ENCODE results near the gene FABP2.
"Not testable (repeated sequence)": the region's sequence is repeated elsewhere in the genome, so short reads cannot be mapped to it uniquely, and the experiment has no call there.

The FABP2 gene

GRCh38 chr4:119281393-119281792 is 40.5 kb downstream of the FABP2 start:
- Histone ChIP-seq H3F3A (ENCODE audit: insufficient read depth) (no peaks in the 10 kb centered on the region), H3K36me3 (ENCODE audit: low read length) (no peaks in the 10 kb centered on the region), H4K20me1 (ENCODE audit: low read depth, low read length) (no peaks in the 10 kb centered on the region), H3K9ac (ENCODE audit: low read length) (no peak overlapping the region), H3K27ac (ENCODE audit: low read depth, low read length) (no peak overlapping the region), H3K9me2 (replicated peaks; ENCODE audit: insufficient read depth, low read length) (no peaks in the 10 kb centered on the region), H2AFZ (ENCODE audit: low read depth, low read length, severe bottlenecking) (no peak overlapping the region), H3K9me3 (ENCODE audit: insufficient read depth, low read length) (no peaks in the 10 kb centered on the region), H3K4me3 (ENCODE audit: insufficient read depth, low read length, poor library complexity, severe bottlenecking) (no peak overlapping the region), H3K79me2 (ENCODE audit: insufficient read depth, low read length) (no peaks in the 10 kb centered on the region), H3K4me2 (ENCODE audit: low read depth, low read length, poor library complexity, severe bottlenecking) (no peak overlapping the region), H3K27me3 (ENCODE audit: low read length) (no peaks in the 10 kb centered on the region)
- TF ChIP-seq, protein P1, sequence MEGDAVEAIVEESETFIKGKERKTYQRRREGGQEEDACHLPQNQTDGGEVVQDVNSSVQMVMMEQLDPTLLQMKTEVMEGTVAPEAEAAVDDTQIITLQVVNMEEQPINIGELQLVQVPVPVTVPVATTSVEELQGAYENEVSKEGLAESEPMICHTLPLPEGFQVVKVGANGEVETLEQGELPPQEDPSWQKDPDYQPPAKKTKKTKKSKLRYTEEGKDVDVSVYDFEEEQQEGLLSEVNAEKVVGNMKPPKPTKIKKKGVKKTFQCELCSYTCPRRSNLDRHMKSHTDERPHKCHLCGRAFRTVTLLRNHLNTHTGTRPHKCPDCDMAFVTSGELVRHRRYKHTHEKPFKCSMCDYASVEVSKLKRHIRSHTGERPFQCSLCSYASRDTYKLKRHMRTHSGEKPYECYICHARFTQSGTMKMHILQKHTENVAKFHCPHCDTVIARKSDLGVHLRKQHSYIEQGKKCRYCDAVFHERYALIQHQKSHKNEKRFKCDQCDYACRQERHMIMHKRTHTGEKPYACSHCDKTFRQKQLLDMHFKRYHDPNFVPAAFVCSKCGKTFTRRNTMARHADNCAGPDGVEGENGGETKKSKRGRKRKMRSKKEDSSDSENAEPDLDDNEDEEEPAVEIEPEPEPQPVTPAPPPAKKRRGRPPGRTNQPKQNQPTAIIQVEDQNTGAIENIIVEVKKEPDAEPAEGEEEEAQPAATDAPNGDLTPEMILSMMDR (IDR thresholded peaks at IDR 0.05; ENCODE audit: insufficient read depth, low read length, poor library complexity, severe bottlenecking) = no peak
- TF ChIP-seq EZH2phosphoT487 (conservative IDR thresholded peaks at IDR 0.05; ENCODE audit: low read length) = no peak

DNA sequence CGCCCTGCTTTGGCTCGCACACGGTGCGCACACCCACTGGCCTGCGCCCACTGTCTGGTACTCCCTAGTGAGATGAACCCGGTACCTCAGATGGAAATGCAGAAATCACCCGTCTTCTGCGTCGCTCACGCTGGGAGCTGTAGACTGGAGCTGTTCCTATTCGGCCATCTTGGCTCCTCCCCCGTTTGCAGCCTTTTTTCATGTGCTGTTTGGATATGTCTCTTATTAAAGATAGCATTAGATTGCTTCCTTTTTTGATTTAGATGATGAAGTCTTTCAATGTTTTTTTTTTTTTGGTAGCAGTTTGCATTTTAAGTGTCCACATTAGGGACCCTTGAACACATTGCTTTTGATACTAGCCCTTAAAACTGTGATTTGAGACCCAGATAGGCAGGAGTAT is 42.0 kb downstream of the FABP2 start:
- not testable (repeated sequence) for H3K4me3 ChIP-seq (ENCODE audit: insufficient read depth, low read length, poor library complexity, severe bottlenecking); H3K27me3 ChIP-seq (ENCODE audit: low read length); H4K20me1 ChIP-seq (ENCODE audit: low read depth, low read length); H3K9me2 ChIP-seq (replicated peaks; ENCODE audit: insufficient read depth, low read length); H3K9ac ChIP-seq (ENCODE audit: low read length); H2AFZ ChIP-seq (ENCODE audit: low read depth, low read length, severe bottlenecking); H3K27ac ChIP-seq (ENCODE audit: low read depth, low read length); H3K9me3 ChIP-seq (ENCODE audit: insufficient read depth, low read length); H3K36me3 ChIP-seq (ENCODE audit: low read length); H3K4me2 ChIP-seq (ENCODE audit: low read depth, low read length, poor library complexity, severe bottlenecking); H3F3A ChIP-seq (ENCODE audit: insufficient read depth); H3K79me2 ChIP-seq (ENCODE audit: insufficient read depth, low read length)

- H3K4me2 ChIP-seq (ENCODE audit: low read depth, low read length, poor library complexity, severe bottlenecking); H3F3A ChIP-seq (ENCODE audit: insufficient read depth); H3K9ac ChIP-seq (ENCODE audit: low read length); H4K20me1 ChIP-seq (ENCODE audit: low read depth, low read length); H3K4me3 ChIP-seq (ENCODE audit: insufficient read depth, low read length, poor library complexity, severe bottlenecking); H3K27ac ChIP-seq (ENCODE audit: low read depth, low read length); H3K9me3 ChIP-seq (ENCODE audit: insufficient read depth, low read length); H3K9me2 ChIP-seq (replicated peaks; ENCODE audit: insufficient read depth, low read length); H3K79me2 ChIP-seq (ENCODE audit: insufficient read depth, low read length); H3K36me3 ChIP-seq (ENCODE audit: low read length); H2AFZ ChIP-seq (ENCODE audit: low read depth, low read length, severe bottlenecking); H3K27me3 ChIP-seq (ENCODE audit: low read length): not testable (repeated sequence)
These were observed 42.4 kb downstream of the FABP2 start for GRCh38 chr4:119279541-119279940.

GRCh38 chr4:119271361-119272085 is 50.4 kb downstream of the FABP2 start:
- H2AFZ ChIP-seq (ENCODE audit: low read depth, low read length, severe bottlenecking) = no peak overlapping the region
- H3K4me3 ChIP-seq (ENCODE audit: insufficient read depth, low read length, poor library complexity, severe bottlenecking) = no peak overlapping the region
- TF ChIP-seq, protein P1 (IDR thresholded peaks at IDR 0.05; ENCODE audit: insufficient read depth, low read length, poor library complexity, severe bottlenecking) = no peak
- TF ChIP-seq EZH2phosphoT487 (conservative IDR thresholded peaks at IDR 0.05; ENCODE audit: low read length) = no peak

More at GRCh38 chr4:119271361-119272085, 50.4 kb downstream of the FABP2 start:
- Histone ChIP-seq H3K4me2 (ENCODE audit: low read depth, low read length, poor library complexity, severe bottlenecking) (no peak overlapping the region), H3F3A (ENCODE audit: insufficient read depth) (no peaks in the 10 kb centered on the region), H3K9me2 (replicated peaks; ENCODE audit: insufficient read depth, low read length) (no peaks in the 10 kb centered on the region), H4K20me1 (ENCODE audit: low read depth, low read length) (no peaks in the 10 kb centered on the region), H3K36me3 (ENCODE audit: low read length) (no peaks in the 10 kb centered on the region), H3K9me3 (ENCODE audit: insufficient read depth, low read length) (no peaks in the 10 kb centered on the region), H3K27me3 (ENCODE audit: low read length) (no peaks in the 10 kb centered on the region), H3K27ac (ENCODE audit: low read depth, low read length) (no peak overlapping the region), H3K79me2 (ENCODE audit: insufficient read depth, low read length) (no peaks in the 10 kb centered on the region), H3K9ac (ENCODE audit: low read length) (no peak overlapping the region)
